ENCODE results near the gene MAP3K19. TPM values are rescaled to one million over a fixed set of nuclear protein-coding genes. Genes with fewer than 3 reads are reported as not detected.

MAP3K19 gene
- total and polyA plus RNA-seq, 10 of the 15 experiments (the other 5 are each of a cell fraction or from before 2014, with no cell fraction given): 0.05 TPM; not detected in 9

DNA sequence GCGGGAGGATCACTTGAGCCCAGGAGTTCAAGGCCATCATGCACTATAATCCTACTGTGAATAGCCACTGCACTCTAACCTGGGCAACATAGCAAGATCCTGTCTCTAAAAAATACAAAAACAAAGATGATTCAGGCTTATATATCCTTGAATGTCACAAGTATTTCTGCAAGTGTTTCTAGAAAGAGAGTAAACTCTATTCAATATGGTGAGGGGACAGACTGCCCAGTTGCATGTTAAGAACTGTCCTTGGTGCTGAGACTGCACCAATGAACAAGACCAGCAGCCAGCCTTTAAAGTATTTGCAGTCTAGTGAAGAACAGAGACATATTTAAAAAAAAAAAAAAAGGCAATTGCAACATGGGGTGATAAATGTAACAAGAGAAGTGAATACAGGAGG is 16.4 kb downstream of the MAP3K19 start:
- H3K9me3 ChIP-seq (replicated peaks; ENCODE audit: control insufficient read depth, insufficient read depth, low read length): no peaks in the 10 kb centered on the region
- H2AFZ ChIP-seq (ENCODE audit: control insufficient read depth, low read depth, low read length): no peak overlapping the region
- ChIA-PET SMC1A (ENCODE audit: uncharacterized antibody, unreplicated experiment) (no interaction called here), POLR2A (interaction anchor here (0.7 kb wide), 1 partner anchor 1296 kb away, joined by 4 read pairs; no protein-coding TSS in a partner anchor), CTCF (no interaction called here), RAD21 (ENCODE audit: unreplicated experiment) (no interaction called here)
- no peaks in the 10 kb centered on the region for H4K20me1 ChIP-seq (ENCODE audit: control insufficient read depth, insufficient read depth)
- no peak overlapping the region for H3K27ac ChIP-seq (ENCODE audit: control insufficient read depth, insufficient read depth)
- FAIRE-seq (no peak), DNase-seq (ENCODE audit: low read depth, low spot score) (no peak), ATAC-seq (no peak)
- H3K36me3 ChIP-seq (ENCODE audit: control insufficient read depth in 2 of 2, insufficient read depth in 2 of 2, low read length in 1 of 2): no peaks in the 10 kb centered on the region
- no peak overlapping the region for H3K9ac ChIP-seq (ENCODE audit: control insufficient read depth, insufficient read depth, low read length)
- WGBS (ENCODE audit: insufficient coverage, insufficient replicate concordance, low lambda C conversion rate, missing lambda C conversion rate): 24% methylated on average over 1 of the region's 1 CpG
- no peak overlapping the region for H3K4me3 ChIP-seq
- no peak overlapping the region for H3K4me2 ChIP-seq (ENCODE audit: control insufficient read depth, insufficient read depth)
- no peaks in the 10 kb centered on the region for H3K4me1 ChIP-seq (ENCODE audit: control insufficient read depth, insufficient read depth, low read length)
- TF ChIP-seq, protein P1, sequence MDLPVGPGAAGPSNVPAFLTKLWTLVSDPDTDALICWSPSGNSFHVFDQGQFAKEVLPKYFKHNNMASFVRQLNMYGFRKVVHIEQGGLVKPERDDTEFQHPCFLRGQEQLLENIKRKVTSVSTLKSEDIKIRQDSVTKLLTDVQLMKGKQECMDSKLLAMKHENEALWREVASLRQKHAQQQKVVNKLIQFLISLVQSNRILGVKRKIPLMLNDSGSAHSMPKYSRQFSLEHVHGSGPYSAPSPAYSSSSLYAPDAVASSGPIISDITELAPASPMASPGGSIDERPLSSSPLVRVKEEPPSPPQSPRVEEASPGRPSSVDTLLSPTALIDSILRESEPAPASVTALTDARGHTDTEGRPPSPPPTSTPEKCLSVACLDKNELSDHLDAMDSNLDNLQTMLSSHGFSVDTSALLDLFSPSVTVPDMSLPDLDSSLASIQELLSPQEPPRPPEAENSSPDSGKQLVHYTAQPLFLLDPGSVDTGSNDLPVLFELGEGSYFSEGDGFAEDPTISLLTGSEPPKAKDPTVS (IDR thresholded peaks at IDR 0.05; ENCODE audit: low read depth, low read length): no peak
- no peak for TF ChIP-seq SMAD5 (IDR thresholded peaks at IDR 0.05; ENCODE audit: low read depth)
- TF ChIP-seq, protein P2, sequence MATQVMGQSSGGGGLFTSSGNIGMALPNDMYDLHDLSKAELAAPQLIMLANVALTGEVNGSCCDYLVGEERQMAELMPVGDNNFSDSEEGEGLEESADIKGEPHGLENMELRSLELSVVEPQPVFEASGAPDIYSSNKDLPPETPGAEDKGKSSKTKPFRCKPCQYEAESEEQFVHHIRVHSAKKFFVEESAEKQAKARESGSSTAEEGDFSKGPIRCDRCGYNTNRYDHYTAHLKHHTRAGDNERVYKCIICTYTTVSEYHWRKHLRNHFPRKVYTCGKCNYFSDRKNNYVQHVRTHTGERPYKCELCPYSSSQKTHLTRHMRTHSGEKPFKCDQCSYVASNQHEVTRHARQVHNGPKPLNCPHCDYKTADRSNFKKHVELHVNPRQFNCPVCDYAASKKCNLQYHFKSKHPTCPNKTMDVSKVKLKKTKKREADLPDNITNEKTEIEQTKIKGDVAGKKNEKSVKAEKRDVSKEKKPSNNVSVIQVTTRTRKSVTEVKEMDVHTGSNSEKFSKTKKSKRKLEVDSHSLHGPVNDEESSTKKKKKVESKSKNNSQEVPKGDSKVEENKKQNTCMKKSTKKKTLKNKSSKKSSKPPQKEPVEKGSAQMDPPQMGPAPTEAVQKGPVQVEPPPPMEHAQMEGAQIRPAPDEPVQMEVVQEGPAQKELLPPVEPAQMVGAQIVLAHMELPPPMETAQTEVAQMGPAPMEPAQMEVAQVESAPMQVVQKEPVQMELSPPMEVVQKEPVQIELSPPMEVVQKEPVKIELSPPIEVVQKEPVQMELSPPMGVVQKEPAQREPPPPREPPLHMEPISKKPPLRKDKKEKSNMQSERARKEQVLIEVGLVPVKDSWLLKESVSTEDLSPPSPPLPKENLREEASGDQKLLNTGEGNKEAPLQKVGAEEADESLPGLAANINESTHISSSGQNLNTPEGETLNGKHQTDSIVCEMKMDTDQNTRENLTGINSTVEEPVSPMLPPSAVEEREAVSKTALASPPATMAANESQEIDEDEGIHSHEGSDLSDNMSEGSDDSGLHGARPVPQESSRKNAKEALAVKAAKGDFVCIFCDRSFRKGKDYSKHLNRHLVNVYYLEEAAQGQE (IDR thresholded peaks at IDR 0.05; ENCODE audit: low read depth, low read length): peak; percentile 85
- no TSS peak for BruUV-seq (replicated peaks)
- H3K27me3 ChIP-seq (replicated peaks in 1 of 2; ENCODE audit: control insufficient read depth in 2 of 2, insufficient read depth in 2 of 2, low read length in 1 of 2): no peaks in the 10 kb centered on the region
- H3K79me2 ChIP-seq (ENCODE audit: control insufficient read depth, insufficient read depth, low read length): no peaks in the 10 kb centered on the region
- intact Hi-C loops (cut with micrococcal nuclease; ENCODE audit: unreplicated experiment) (no loop called here), in situ Hi-C loops (cut with MboI) (no loop called here)

Data from GM12878 (cell line).